HG03432 (cell line): ENCODE results near the gene INPP4A.

Experiments used
- ATAC-seq: cut with Tn5 transposase; IDR thresholded peaks from one replicate; pipeline ENCODE4 v1.9.1; 2021; ENCODE audit warnings: mild to moderate bottlenecking, moderate library complexity; ENCODE audit not compliant: unreplicated experiment

INPP4A gene

DNA sequence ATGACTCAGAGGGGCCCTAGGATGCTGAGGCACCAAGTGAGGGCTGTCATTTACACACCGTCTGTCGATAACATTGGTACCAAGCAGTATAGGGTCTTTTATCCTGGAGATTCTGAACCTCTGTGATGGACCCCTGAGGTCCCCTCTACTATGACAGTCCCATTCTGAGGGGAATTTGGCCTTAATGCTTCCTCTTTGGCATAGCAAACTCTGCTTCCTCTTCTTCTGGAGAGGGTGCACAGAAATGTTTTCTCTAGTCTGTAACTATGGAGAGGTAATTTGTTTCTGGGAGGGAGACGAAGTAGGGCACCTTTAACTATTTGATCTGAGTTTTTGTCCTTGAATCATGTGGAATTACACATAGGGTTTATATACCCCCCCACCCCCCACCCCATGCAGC is 44.8 kb downstream of the INPP4A start:
- ATAC-seq, result no peak

DNA sequence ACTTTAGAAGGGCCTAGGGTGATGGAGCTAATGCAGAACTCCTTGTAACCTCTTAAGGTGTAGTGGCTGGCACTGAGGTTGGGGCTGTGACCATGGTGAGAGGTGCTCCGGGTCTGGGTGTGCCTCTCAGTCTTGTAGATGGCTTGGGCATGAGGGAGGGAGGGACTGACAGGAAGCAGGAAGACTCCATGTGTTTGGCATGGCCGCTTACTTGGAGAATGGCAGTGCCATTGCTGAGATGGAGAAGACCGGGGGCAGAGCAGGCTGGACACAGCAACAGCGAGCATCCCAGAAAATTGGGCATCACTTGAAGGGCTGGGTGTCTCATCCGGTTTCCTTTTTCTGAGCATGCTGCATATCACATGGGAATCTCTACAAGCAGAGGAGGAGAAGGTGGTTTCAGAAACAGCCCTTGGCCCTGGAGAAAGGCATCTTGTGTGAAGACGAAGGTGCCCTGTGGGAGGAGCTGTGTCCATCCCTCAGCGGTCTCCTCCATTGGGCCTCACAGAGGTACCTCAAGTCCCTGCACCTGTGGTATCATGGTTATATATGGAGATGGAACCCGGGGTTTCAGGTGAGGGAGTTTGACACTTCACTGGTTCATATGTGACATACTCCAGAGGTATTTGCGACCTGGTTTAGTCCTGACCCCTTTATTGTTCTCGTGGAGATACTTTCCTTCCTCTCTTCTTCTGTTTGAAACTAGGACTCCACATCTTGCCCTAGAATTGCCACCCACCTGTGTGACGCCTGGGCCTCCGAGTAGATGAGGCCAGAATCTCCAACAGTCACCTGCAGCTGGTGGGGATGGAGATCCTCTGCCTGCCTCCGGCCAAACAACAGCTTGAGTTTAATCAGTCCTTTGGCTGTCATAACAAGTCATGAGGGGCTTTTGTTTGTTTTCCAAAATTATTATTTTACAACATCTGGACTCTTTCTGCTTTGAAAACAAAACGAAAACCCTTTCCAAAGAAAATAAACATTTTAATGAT is 45.6 kb downstream of the INPP4A start:
- ATAC-seq, result no peak

GRCh38 chr2:98492441-98492840 is 47.8 kb downstream of the INPP4A start:
- ATAC-seq, result no peak

GRCh38 chr2:98494699-98495098 is 50.0 kb downstream of the INPP4A start:
- no peak for ATAC-seq

GRCh38 chr2:98496750-98497493 is 52.3 kb downstream of the INPP4A start:
- ATAC-seq, result no peak

DNA sequence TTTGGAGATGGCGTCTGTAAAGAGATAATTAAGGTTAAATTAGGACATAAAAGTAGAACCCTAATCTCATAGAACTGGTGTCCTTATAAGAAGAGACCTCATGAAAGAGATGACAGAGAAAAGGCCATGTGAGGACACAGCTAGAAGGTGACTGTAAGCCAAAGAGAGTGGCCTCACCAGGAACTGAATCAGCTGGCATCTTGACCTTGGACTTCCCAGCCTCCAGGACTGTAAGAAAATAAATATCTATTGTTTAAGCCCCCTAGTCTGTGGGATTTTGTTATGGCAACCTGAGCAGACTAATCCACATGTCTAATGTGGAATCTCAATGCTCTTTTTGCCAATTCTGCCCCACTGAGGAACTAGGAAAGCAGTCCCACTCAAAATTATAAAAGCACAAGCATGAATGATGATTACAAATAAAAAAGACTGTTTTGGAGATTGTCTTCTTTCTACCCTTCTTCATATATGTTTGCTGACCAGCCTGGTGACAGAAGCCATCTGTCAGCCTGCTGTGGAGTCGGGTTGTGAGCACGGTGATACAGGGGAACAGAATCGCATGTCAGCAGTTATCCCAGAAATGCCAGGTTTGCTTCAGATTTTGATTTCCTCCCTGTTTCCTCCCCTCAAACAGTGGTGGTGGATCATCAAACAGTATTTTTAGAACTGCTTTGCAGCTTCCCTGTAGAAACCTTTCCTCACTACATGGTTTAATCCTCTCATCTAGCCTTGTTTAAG is 54.2 kb downstream of the INPP4A start:
- no peak for ATAC-seq

- ATAC-seq, result no peak
These were observed 55.9 kb downstream of the INPP4A start for GRCh38 chr2:98500561-98500960.

DNA sequence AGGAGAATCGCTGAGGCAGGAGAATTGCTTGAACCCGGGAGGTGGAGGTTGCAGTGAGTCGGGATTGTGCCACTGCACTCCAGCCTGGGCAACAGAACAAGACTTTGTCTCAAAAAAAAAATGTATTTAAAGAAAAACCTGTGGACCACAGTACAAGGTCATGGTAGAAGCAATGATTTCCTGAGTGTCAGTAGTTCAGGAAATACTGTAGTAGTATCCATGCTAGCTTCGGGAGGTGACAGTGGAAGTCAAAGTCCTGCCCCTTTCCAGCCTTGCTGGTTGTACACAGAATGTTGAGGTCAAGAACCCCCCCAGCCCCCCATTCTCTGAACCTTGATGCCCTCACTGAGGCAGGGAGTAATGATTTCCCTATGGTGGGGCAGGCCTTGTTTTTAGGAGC is 56.6 kb downstream of the INPP4A start:
- ATAC-seq, result no peak

GRCh38 chr2:98501876-98502275 is 57.2 kb downstream of the INPP4A start:
- ATAC-seq, result no peak

GRCh38 chr2:98502556-98503335 is 58.1 kb downstream of the INPP4A start:
- ATAC-seq, result no peak

DNA sequence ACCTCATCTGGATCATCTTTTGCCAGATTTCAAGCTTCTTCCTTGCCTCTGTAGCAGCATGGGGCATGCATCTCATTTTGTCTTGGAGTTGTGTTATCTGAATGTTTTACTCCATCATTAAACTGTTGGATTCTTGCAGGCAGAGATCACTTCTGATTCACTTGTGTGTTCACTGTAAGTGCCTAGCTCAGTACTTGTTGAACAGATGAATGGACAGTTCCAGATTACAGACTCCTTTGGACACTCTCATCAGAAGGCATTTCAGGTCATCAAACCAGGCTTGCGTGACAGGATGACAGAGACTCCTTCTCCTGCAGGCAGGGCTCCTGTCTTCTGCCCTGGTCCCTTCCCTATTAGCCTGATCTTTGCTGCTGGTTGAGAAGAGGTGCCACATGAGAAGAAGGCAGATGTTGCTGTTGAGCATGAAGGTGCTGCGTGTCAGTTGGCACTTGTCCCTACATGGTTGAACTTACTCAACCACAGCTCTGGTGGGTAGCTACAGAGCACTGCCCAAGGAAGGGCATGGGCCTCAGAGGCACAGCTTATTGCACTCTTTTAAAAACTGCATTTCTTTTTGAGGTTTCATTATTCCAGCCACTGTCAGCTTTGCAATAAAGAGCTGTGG is 58.9 kb downstream of the INPP4A start:
- ATAC-seq, result no peak

DNA sequence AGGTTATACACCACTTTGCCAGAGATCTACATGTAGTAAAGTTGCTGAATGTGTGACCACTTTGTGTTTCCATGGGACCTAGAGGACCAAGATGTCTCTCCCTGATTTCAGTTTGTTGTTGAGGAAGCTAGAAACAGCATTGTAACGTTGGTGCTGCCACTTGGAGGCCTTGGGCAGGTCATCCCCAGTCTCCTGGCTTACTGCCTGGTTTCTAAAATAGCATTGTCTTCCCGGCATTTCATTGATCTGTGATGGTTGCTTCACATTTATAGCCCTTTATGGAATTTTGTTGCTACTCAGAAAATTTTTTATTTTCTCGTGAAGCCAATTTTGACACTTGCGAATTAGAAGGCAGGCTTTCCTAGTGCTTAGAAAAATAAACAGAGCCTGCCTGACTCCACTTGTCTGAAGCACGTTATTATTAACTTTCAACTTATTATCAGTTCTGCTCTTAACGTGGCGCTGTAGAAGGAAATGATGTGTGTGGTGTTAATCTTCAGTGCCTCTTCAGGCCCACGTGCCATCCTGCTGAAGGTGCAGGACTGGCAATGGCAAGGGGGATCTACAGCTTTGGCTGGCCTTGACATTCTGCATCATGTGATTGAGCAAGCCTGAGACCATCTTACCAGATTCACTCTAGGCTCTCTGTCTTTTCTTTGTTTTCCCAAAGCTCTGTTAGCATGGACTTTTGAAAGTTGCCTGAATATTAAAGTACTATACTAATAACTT is 59.9 kb downstream of the INPP4A start:
- no peak for ATAC-seq

GRCh38 chr2:98505311-98505808 is 60.7 kb downstream of the INPP4A start:
- ATAC-seq, result no peak

- ATAC-seq, result no peak
These were observed 61.5 kb downstream of the INPP4A start for GRCh38 chr2:98505971-98506664.

DNA sequence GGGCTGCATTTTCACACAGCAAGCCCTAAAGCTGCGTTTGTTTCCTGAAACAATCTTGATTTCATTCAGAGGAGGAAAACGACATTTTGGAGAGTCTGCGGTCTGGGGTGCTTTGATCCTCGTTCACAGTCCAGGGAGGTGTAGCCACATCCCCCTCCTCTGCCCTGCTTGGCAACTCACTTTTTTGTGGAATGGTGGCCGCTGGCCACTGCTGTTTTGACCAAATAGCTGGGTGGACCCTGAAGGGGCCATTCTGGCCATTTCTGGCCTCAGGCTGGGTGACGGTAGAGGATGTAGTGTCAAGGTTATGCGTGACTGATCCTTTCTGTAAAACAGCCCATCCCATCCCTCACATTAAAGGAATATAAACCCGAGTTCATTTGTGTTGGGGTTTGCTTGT is 62.2 kb downstream of the INPP4A start:
- ATAC-seq, result no peak

- no peak for ATAC-seq
These were observed 62.8 kb downstream of the INPP4A start for GRCh38 chr2:98507461-98507860.

DNA sequence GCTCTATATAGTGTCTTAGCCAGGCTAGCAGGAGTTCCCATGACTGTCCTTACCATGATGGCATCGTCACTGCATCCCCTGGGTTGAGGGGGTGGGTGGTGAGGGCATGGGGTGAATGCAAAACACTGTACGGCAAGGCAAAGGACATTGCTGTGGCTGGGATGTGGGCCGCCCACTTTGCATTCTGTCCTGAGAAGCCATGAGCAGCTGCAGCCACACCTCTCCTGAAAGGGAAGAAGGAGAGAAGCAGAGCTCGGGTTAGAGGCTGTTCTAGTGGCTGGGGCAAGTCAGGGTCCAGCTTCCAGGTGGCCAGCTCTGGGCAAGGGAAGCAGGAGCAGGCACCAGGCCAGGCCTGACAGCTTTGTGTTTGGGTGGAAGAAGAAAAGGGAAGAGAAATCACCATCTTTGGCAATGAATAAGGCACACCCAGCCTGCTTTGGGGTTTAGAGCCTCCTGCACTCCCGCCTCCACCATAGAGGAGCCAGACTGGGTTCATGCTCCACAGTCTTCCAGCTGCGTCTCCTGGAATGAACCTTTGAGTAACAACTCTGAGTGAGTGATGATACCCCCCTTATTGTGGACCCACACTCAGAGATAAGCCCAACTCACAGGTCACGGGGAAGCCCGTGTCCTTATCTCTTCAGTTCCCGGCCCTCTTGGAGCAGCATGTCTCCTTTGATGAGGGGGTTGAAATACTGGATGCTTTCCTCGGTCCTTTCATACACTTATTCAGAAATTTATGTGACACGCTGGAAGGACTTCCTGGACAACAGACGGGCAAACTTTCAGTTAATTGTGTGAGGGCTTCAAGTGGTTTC is 63.4 kb downstream of the INPP4A start:
- no peak for ATAC-seq

- no peak for ATAC-seq
These were observed 64.0 kb downstream of the INPP4A start for GRCh38 chr2:98508709-98509066.
